Loucy (cell line): Measurements from ENCODE around the gene CWC22.

ENCODE experiments used
- EZH2phosphoT487 ChIP-seq: fragments of 200-600 bp; IDR thresholded peaks from 2 replicates; pipeline ENCODE4 v1.6.1; 2018; ENCODE audit warnings: antibody characterized with exemption, mild to moderate bottlenecking, moderate library complexity, borderline replicate concordance
- TF ChIP-seq, protein P1 (sequence below): fragments of 200-600 bp; sonication (generic); conservative IDR thresholded peaks from 2 replicates; pipeline ENCODE4 v1.5.1; 2014; ENCODE audit warnings: mild to moderate bottlenecking, antibody characterized with exemption, low read length

DNA sequence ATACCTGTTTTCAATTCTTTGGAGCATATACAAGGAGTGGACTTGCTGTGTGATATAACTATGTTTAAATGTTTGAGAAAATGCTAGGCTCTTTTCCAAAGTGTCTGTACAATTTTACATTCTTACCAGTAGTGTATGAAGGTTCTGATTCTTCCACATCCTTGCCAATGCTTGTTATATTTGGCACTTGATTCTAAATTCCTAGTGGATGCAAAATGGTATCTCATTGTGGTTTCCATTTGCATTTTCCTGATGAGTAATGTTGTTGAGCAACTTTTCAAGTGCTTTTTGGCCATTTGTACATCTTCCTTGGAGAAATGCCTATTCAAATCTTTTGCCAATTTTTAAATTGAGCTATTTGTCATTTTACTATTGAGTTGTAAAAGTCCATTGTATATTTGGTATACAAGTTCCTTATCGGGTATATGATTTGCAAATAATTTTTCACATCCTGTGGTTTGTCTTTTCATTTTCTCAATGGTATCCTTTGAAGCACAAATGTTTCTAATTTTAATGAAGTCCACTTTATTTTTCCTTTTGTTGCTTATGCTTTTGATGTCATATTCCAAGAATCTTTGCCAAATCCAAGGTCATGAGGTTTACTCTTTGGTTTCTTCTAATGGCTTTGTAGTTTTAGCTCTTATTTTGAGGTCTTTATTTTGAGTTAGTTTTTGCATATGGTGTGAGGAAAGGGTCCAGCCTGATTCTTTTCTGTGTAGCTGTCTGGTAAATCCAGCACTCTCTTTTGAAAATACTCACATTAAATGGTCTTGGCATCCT lies 33.2 kb upstream of the CWC22 start:
- TF ChIP-seq, protein P1, sequence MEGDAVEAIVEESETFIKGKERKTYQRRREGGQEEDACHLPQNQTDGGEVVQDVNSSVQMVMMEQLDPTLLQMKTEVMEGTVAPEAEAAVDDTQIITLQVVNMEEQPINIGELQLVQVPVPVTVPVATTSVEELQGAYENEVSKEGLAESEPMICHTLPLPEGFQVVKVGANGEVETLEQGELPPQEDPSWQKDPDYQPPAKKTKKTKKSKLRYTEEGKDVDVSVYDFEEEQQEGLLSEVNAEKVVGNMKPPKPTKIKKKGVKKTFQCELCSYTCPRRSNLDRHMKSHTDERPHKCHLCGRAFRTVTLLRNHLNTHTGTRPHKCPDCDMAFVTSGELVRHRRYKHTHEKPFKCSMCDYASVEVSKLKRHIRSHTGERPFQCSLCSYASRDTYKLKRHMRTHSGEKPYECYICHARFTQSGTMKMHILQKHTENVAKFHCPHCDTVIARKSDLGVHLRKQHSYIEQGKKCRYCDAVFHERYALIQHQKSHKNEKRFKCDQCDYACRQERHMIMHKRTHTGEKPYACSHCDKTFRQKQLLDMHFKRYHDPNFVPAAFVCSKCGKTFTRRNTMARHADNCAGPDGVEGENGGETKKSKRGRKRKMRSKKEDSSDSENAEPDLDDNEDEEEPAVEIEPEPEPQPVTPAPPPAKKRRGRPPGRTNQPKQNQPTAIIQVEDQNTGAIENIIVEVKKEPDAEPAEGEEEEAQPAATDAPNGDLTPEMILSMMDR = no peak
- TF ChIP-seq EZH2phosphoT487 = no peak
